HG03095 (cell line): ENCODE data around the gene PTGER3.

Source experiments
- ATAC-seq: cut with Tn5 transposase; IDR thresholded peaks from one replicate; pipeline ENCODE4 v1.9.1; 2021; ENCODE audit warnings: moderate library complexity; ENCODE audit not compliant: unreplicated experiment

The PTGER3 gene

DNA sequence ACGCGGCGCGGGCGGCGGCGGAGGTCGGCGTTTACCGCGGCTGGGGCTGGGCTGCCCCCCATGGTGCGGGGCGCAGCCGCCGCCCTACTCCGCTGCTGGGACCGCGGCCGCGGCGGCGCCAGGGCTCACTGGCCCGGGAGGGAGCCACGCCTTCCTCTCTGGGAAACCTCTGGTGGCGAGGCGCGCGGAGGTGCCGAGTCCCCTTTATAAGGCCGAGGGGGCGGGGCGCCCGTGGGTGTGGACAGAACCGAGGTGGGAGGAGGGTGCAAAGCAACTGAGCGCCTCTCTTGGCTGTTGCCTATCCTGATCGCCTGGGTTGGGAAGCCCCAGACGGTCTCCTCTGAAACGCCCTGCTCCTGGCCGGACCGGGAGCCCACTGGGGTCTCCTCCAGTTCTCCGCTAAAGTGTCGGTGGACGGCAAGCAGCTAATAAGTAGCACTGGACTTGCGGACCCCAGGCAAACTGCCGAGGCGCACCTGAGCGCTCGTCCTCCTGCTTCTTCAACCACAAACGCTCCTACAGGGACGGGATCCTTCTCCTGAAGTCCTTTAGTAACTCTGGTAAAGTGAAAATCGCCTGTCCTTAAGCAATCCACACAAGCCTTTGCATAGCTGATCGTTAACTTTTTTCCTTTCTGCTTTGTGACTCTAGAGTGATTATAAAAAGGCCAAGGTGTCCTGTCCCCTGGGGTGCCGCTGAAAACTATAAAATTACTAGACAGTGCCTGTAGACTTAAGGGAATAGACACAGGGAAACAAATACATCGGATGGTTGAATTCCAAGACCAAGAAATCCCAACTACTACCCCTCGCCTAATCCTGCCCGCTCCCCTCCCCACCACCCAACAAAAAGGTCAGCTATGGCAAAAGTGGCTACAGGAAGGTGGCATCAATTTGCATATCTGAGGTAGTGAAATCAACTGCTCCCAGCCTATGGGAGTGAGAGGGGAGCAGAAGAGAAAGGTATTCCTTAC, at the start of gene PTGER3:
TSS of gene PTGER3 (minus strand) at position 182 of the 973 bp plus-strand sequence. CDS start 239 bp downstream, outside the sequence.
- no peak for ATAC-seq

DNA sequence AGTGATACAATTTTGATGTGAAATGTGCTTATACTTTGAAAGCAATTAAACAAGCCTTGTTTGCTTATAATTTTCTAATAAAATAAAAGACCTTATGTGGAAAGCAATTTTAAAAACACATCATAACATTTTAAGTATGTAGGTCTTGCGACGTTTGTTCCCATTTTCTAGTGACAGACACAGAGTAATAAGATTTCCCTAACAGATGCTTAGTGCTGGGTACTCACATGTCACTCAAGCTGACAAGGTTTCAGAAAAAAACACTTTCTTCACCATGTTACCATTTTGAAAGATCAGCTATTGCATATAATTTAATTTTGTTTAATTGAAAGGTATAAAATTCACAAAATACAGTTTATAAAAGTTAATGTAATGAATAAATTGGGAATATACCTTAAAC, 47.3 kb upstream of the PTGER3 start:
- no peak for ATAC-seq

DNA sequence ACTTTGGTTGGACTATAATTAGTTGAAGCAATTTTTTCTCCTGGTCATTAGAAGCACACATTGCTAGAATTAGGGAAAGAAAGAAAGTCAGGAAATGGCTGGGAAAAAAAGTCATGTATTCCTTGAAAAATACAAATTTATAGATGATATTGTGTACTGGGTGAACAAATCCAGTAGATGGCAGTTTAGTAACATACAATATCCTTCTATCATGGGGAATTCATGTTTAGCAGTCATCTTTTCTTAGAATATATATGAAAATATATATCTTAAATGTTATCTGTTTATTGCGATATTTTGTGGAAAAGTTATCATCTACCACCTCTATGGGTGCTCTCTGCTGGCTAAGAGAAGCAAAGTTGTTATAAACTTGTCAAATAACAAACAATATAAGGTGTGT, 46.3 kb upstream of the PTGER3 start:
- no peak for ATAC-seq

DNA sequence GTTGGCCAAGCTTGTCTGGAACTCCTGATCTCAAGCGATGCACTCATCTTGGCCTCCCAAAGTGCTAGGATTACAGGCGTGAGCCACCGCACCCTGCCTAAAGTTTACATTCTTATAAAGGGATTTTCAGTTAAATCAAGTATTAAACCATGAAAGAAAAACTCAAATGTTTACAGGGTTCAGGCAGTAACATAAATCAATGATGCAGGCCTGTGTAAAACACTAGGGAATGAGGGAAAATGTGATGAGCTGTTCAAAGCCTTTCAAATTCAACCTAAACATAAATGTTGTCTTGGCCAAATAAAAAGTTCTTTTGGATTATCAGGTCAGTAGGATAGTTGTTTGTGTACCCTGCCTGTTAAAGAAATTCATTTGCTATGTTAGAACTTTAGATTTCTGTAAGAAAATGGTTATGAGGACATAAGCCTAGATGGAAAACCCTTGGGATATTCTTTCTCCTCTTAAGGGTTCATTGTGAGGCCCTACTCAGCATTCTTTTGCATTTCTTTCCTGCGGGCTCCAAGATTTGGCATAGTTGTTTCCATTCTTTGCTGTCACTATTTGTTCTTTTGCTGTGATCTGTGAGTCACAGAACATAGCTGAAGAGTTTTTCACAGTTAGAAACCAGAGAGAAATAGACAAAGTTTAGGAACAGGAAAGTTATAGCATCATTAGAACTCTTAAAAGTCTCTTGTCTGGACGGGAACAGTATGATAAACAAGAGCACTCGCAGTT, 42.1 kb upstream of the PTGER3 start:
- ATAC-seq = no peak

DNA sequence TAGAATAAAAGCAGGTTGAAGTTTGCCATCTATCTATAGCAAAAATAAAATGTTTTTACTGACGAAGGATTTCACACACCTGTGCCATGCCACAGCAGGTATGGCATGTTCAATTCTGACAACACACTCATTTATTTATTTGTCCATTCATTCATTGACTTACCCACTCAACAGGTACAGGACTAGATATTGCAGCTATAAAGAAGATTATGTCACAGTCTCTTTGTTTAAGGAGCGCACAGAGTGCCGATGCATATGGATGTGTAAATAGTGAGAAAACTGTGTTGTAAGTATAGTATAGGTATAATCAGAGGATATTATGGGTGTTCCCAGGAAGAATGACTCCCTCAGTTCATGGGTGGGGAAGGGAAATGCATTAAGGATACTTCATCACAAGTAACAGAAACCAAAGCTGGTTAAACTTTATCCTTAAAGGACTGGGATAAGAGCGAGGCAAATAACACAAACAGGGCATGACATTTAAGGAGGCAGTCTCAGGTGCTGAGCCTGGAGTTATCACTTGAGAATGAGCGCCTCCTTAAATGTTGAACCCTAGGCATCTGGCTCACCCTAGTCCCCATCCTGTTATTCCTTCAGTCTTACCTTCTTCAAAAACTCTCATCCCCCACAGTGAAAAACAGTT, 41.1 kb upstream of the PTGER3 start:
- ATAC-seq = no peak

DNA sequence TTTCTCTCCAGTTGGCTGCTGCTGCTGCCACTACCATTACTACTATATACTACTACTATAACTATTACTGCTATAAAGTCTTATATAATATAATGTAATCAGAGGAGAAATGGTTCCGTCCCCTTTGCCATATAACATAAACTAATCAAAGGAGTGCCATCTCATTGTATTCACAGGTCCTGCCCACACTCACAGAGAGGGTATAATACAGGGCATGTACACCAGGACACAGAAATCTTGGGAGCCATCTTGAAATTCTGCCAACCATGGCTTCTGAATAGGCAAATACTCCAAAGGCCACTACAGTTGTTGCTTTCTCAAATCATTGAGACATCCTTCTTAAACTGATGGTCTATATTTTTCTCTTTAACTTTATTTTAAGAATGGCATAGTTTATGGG, 40.1 kb upstream of the PTGER3 start:
- ATAC-seq = no peak

DNA sequence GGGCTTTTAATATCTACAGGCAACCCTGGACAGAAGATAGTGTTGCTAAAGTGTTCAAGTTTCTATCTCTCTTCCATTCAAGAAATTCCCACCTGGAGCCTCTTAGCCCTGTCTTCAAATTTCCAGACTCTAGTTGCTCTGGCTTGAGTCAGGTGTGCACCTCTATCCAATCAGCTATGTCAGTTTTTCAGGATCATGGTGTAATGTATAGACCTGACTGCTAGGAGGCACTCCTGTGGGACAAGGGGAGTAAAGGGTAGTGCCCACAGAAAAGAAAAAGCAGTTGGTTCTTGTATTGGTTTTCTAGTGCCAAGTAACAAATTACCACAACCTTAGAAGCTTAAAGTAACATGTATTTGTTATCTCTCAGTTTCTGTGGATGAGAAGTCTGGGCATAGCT, 39.4 kb upstream of the PTGER3 start:
- no peak for ATAC-seq

DNA sequence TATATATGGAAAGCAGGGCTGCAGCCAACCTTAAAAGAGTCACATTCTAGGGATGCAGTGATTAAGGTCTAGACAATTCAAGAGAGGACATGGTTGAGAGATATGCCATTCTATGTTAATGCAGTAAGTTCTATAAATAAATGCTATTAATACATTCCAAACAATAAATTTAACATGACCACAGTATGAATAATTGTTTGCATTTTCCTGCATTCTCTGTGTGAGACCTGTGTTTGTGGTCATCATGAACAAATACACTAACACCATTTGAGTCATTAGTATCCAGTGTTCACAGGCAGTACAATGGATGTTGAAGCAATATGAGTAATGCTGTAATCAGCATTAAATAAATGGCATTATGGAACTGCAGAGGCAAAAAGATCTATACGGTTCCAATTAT, 38.7 kb upstream of the PTGER3 start:
- ATAC-seq = no peak

DNA sequence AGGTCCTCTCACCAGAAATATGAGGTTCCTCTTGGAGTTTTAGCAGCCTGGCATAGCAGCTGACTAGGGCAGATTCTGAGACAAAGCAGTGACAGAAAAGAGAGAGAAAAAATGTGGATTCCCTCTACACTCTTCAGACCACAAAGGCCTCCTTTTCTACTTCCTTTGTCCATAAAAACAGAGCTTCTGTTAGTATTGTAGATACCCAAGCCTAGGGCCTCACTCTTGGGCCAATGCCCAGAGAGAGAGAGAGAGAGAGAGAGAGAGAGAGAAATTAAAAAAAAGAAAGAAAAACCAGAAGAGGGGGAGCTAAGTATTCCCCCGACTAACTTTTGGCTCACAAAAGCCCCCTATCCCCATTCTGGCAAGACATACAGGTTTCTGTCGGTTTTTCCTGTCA, 35.7 kb upstream of the PTGER3 start:
- ATAC-seq = no peak

DNA sequence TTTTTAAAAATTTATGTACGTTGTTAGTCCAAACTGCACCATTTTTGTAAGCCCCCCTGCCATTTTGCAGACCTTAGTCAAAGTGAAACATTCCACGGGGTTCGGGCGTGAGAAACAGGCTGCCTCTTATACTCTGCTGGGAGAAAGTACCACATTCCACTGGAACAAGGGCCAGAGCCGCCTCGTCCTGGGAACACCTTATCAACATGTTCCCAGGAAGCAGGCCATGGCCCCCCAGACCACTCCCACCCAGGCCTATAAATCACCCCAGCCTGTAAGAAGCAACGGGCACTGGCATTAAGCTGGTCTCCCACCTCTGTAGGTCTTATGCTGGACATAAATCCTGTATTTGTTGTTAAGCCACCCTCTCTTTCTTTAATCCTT, 34.1 kb upstream of the PTGER3 start:
- no peak for ATAC-seq

DNA sequence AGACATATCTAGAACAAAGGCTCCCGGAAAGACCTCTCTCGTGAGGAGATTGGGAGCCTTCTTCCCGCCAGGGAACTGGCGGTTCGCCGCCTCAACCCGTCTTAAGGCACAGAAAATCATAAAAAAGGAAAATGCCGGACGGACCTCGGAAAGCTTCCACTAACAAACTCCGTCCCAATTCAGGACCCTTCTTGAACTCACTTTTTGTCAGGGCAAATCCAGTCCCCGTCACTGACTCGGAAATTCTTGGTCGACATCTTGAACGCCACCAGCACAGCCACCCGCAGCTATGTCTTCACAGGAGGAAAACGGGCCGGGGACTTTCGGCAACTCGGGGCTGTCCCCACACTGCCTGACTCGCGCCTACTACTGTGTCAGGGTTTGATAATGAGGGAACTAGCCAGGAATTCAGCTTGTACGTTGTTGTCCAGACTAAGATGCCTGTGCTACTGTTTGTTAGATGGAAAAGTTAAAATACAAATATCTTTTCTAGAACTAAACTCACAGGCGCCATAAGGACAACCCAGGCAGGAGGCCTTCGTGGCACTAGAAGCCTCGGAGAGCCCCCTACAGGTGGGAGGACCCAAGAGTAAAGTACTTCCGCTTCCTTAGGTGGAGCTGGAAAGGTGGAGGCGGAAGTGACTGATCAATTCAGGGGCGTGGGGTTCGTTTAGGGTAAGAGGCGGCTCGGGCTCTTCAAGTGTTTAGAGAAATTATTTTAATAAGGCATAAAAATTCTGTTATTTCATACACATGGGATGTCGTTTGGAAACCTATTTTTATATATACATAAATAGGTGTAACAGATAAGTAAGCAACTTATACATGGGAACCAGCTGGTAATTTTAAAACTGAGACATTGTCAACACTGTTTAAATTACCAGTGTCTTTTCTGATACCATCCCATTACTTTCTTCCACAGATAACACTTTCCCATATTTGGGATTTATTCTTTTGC, 33.4 kb upstream of the PTGER3 start, which contains the start of gene ZRANB2:
TSS of gene ZRANB2 (minus strand) at position 297 of the 958 bp plus-strand sequence. CDS start at position 257, 40 bp downstream.
- peak; percentile 100 for ATAC-seq

DNA sequence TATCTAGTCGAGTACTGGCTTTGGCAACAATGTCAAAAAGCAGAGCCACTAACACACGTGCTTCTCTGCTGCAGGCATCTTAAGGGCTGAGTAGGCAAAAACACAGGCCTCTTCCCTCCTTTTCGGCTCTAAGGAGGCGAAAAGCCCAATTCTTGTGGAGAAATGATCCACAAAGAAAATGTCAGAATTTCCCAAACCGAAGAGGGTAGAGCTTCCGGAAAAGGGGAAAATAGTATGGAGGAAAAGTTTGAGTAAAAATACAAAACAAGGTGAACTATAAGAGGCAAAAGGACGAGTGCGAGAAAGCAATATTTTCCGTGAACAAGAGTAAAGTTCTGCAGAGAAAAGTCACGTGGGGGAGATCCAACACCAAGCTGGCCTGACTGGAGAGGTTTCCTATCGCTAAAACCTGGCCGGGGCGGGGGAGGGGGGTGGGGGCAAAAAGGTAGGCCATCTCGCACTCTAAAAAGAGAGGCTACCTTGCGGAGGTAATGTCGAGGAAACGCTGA, 32.7 kb upstream of the PTGER3 start:
- ATAC-seq = peak; percentile 14

DNA sequence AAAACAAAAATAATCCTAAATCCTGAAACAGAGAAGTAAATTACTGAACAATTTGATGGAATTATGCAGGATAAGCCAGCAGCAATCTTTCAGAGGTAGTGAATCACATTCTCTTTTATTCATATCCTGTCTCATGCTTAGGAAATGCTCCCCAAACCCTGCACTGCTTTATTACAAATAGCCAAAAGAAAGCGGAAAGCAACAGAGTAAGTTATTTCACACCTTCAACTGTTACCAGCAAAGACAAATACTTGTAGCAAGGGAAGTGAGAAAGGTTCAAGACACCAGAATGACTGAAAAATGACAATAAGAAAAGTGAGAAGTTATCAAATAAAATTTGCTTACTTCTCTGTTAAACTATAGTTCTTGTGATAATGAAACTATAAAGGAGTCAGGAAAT, 27.1 kb upstream of the PTGER3 start:
- no peak for ATAC-seq

DNA sequence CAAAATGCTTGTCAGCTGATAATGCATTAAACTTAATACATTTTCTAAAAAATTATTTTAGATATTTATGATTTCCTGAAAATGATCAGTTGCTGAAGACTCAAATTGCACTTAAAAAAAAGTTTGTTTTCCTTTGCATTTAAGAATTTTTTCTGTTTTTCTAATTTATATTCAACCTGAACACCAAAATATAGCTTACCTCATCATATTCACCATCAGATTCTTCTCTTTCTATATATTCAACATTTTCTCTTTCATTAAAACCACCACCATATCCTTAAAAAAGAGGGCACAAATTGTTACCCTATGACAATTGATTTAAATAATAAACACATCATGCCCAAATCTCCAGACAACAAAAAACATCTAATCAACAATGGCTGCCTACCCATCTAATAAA, 24.7 kb upstream of the PTGER3 start:
- ATAC-seq = no peak

DNA sequence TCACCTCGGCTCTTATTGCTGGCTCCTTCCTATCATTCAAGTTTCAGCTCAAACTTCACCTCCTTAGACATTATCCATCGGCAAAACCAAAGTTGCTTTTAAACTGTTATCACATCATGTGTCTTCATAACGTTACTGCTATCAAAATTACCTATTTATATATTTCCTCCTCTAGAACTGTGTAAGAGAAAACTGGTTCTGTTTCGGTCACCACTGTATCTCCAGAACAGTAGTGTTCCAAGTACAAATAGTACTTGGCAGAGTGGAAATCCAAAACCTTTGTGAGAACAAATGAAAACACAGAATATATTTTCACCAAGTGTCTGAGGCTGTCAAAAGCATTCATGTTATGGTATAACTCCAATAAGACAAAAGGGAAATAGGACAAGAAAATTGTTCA, 24.1 kb upstream of the PTGER3 start:
- ATAC-seq = no peak

DNA sequence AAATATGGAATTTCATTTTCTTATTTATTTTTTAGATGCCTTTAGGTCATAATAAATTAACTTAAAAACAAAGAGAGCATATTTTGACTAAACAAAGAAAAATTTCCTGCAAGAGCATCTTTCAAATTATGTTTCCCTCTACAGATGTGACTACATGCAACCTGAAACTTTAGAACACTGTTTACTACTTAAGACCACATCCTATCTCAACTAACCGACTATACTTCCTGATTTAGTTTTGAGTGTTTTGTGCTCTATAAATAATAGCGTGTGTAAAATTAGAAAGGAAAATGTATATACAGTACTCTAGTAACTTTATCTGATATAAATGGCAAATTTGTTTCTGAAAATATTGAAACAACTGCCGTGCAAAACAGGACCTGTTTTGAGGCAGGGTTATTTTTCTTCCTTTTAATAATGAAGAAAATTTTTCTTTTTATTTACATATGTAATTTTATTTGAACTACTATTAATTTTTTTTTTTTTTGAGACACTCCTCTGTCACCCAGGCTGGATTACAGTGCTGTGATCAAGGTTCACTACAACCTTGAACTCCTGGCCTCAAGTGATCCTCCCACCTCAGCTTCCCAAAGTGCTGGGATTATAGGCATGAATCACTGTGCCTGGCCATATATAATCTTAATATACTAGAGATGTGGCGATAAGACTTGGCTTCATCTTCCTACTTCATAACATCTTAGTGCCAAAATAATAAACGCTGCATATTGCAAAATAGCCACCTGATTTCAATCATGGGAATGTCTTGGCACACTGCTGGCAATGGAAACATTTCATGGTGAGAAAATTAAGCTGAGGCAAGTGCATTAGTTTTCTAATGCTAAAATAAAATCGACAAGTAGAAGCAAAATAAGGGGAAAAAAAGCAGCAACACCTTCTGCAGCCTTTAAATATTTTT, 21.0 kb upstream of the PTGER3 start:
- peak; percentile 92 for ATAC-seq

DNA sequence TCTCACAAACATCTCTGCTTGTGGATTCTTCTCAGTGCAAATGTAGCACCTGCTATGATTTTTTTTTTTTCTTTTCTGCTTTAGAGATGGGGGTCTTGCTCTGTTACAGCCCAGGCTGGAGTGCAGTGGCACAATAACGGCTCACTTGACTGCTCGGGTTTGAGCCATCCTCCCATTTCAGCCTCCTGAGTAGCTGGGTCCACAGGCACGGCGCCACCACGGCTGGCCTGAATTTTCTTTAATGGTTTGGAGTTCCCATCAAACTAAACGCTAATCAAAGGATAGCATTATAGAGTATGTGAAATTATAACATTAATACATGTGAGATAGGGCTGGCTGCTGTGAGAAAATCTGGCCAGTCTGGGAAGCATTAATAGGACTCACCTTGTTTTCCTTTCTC, 7.2 kb upstream of the PTGER3 start:
- ATAC-seq = no peak

DNA sequence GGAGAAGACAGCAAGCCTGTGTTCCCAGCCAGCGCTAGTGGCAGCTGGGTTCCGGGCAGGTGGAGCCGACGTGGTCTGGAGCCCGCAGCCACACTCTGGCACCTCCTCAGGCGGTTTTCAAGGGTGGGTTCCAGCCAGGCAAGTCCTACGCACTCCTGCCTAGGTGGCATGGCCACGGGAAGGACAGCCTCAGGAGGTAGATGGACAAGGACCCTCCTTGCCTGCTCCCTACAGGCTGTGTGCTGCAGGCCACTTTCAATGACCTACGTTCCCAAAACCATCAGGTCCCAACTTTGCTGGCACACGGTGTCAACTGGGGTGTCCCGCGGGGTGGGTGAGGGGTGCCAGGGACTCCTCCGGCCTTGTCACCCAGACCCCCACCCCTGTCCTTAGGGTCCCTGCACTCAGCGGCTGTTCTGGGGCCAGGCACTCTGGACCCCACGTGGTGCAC, 6.7 kb upstream of the PTGER3 start:
- ATAC-seq = no peak

DNA sequence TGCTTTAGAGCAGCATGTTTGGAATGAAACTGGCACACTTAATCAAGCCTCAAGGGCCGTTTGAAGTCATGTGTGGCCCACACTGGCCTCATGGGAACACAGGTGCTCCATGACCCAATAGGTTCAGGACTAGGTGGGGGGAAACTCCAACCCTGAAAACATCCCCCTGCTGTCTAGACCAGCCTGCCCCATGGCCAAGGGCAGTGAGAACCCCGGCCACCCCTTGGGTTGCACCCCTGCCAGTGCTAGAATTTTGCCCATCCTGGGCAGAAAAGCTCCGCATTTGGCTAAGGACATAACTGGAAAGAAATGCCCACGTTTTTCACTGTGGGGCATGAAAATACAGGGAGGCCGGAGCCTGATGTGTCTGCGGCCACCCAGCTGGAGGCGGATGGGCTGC, 6.1 kb upstream of the PTGER3 start:
- ATAC-seq = no peak
